ENCODE measurements around the gene LDLRAD2. TPM values are rescaled to one million over a fixed set of nuclear protein-coding genes. Genes with fewer than 3 reads are reported as not detected.
A peak's percentile ranks its signal among the peaks of the same experiment; 100 is the strongest.
"Not testable (repeated sequence)": the region's sequence is repeated elsewhere in the genome, so short reads cannot be mapped to it uniquely, and the experiment has no call there.

The LDLRAD2 gene
- total RNA-seq, 4 donors from 2014 or later, result 0.60 TPM; not detected in 3

DNA sequence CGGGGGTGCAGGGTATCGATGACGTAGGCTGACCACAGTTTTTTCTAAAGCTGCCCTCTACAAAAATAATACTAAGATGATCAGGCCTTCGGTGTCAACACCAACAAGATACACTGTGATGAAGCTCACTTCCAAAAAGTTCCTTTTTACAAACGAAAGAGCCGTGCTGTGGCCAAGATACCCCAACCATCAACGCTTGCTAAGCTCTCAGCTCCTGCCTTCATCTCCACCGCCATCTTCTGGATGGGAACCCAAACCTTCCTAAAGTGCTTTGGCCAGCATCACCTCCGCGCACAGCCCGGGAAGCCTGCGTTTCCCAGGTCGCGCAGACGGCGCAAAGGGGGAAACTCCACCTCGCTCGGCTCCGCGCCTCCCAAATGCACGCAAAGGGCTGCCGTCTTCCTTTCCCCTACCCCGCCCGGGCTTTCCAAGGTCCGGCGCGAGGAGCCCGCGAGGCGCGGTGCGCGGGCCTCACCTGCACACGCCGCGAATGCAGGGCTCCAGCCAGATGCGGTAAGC is 29.7 kb upstream of the LDLRAD2 start:
- Histone ChIP-seq H3K27me3 (no peaks in the 10 kb centered on the region), H3K4me3 (peak overlapping the region; percentile 91 to 99 (median 95)), H3K9me3 (no peaks in the 10 kb centered on the region), H3K4me1 (peaks cover 5 to 35% (median 14%) of the 10 kb centered on the region in 4 donors), H3K27ac (peak overlapping the region; percentile 99 to 100 (median 100)), H3K36me3 (no peaks in the 10 kb centered on the region)
- TF ChIP-seq POLR2A (IDR thresholded peaks at IDR 0.05) (no peak), EP300 (IDR thresholded peaks at IDR 0.05) (no peak), CTCF (IDR thresholded peaks at IDR 0.05) (peak in 2 of 5 experiments; percentile 18 to 20)
- DNase-seq (ENCODE audit: low spot score in 2 of 2), result peak in 1 of 2 donors; percentile 41
- 0 to 1% methylated on average over 11 to 37 of the region's 37 CpGs for WGBS, 2 donors

DNA sequence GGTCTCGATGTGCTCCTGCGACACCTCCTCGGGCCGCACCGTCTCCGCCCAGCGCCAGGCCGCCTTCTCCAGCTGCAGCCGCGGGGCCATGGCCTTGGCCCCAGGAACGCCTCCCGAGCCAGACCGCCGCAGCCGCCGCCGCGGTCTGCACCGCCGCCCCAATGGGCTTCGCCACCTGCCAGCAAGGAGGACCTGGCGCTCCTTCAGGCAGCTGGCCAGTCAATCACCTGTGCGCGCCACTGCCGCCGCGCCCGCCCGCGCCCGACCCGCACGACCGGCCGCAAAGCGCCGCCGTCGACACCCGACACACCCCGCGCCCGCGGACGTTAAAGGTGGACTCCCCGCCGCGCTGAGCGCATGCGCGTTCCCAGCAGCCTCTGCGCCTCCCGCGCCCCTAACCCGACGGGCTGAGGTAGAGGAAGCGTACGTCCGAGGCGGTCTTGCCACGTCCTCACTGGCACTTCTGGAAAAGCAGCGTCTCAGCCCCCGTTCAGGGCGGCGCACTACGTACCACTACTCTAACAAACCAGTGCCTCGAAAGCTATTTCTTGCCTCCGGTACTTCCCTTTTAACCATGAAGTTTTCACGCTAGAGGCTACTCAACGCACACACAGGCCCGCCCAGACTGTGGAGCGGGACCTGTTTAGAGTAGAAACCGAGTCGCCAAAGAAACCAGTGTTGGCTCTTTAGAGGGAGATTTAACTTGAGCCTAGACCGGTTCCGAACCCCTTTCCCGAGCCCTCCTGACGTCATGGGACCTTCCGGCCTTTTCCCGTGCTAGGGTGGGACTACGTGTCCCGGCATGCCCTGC is 29.0 kb upstream of the LDLRAD2 start, which contains the start of gene USP48:
TSS of gene USP48 (minus strand) at position 282 of the 811 bp plus-strand sequence. CDS start at position 90, 192 bp downstream.
- Histone ChIP-seq H3K27me3 (no peaks in the 10 kb centered on the region), H3K27ac (peak within 1 kb of the TSS; percentile 99 to 100 (median 100)), H3K4me3 (peak within 1 kb of the TSS; percentile 91 to 99 (median 95)), H3K4me1 (peaks cover 5 to 35% (median 14%) of the 10 kb centered on the region in 4 donors), H3K9me3 (no peaks in the 10 kb centered on the region), H3K36me3 (no peaks in the 10 kb centered on the region)
- TF ChIP-seq EP300 (IDR thresholded peaks at IDR 0.05), result peak; percentile 65 to 99
- TF ChIP-seq POLR2A (IDR thresholded peaks at IDR 0.05), result peak; percentile 80 to 96
- peak in 1 of 5 experiments; percentile 40 for TF ChIP-seq CTCF (IDR thresholded peaks at IDR 0.05)
- peak; percentile 92 to 96 for DNase-seq (ENCODE audit: low spot score in 2 of 2)
- WGBS, 2 donors, result 0 to 1% methylated on average over 25 to 70 of the region's 82 CpGs

GRCh38 chr1:21783679-21784603 is 28.1 kb upstream of the LDLRAD2 start:
- WGBS, 2 donors, result 51 to 53% methylated on average over 32 of the region's 32 CpGs
- Histone ChIP-seq H3K4me3 (peak overlapping the region; percentile 91 to 99 (median 95)), H3K36me3 (no peaks in the 10 kb centered on the region), H3K27ac (peak overlapping the region; percentile 99 to 100 (median 100)), H3K27me3 (no peaks in the 10 kb centered on the region), H3K4me1 (peaks cover 5 to 35% (median 14%) of the 10 kb centered on the region in 4 donors), H3K9me3 (no peaks in the 10 kb centered on the region)
- peak in 1 of 2 donors; percentile 40 for TF ChIP-seq EP300 (IDR thresholded peaks at IDR 0.05)
- no peak for TF ChIP-seq CTCF (IDR thresholded peaks at IDR 0.05)
- DNase-seq (ENCODE audit: low spot score in 2 of 2), result no peak

DNA sequence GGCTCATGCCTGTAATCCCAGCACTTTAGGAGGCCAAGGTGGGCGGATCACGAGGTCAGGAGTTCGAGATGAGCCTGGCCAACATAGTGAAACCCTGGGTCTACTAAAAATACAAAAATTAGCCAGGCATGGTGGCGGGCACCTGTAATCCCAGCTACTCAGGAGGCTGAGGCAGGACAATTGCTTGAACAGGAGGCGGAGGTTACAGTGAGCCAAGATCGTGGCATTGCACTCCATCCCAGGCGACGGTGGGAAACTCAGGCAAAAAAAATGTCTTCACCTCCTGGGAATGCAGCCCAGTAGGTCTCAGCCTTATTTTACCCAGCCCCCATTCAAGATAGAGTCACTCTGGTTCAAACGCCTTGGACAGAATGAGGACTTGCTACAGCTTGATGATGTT is 26.3 kb upstream of the LDLRAD2 start:
- not testable (repeated sequence) for H3K4me3 ChIP-seq; DNase-seq (ENCODE audit: low spot score in 2 of 2); H3K36me3 ChIP-seq; H3K27ac ChIP-seq; H3K9me3 ChIP-seq; H3K27me3 ChIP-seq
- 86 to 88% methylated on average over 9 of the region's 9 CpGs for WGBS, 2 donors
- H3K4me1 ChIP-seq, result peaks cover 5 to 18% (median 10%) of the 10 kb centered on the region in 4 donors

- Histone ChIP-seq H3K27me3 (no peaks in the 10 kb centered on the region), H3K36me3 (no peaks in the 10 kb centered on the region), H3K4me3 (no peak overlapping the region), H3K9me3 (no peaks in the 10 kb centered on the region), H3K4me1 (peaks cover under 1 to 9% (median 3%) of the 10 kb centered on the region in 4 donors), H3K27ac (no peak overlapping the region)
- WGBS, 2 donors, result 71 to 85% methylated on average over 2 of the region's 2 CpGs
- no peak for TF ChIP-seq CTCF (IDR thresholded peaks at IDR 0.05)
- DNase-seq (ENCODE audit: low spot score in 2 of 2), result no peak
Observed at GRCh38 chr1:21786640-21787039, 25.4 kb upstream of the LDLRAD2 start.
